Middle frontal gyrus (tissue), 1 donor: ENCODE results near the gene RAB3C.

ENCODE experiments used
- DNase-seq: peaks from one replicate; pipeline ENCODE4 v3.0.0-alpha.2; 2015; ENCODE audit warnings: low spot score; ENCODE audit errors: extremely low spot score

Gene RAB3C

DNA sequence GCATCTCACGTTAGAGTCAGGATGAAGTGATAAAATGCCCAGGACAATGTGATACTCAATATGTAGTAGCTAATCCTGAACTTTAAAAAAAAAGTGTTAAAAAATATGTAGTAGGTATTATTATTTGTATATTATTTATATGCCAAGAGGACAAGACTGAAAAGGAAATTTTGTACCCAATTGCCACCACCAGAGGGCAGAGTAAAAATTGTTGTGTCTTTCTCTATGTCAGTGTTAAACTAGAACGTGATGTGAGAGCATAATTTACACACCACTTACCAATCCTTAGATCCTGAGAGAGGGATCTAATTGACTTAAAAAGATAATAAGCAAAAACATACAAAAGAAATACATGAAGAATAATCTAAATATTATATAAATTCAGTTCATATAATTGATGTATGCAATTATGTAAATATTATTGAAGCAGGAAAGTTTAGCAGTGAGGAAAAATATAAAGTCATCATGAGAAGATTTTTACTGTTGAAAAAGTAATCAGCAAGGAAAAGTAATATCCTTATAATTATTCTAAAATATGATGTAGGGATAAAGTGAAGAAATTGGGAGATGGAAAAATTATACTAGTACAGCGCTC is 288.9 kb downstream of the RAB3C start:
- DNase-seq = no peak

DNA sequence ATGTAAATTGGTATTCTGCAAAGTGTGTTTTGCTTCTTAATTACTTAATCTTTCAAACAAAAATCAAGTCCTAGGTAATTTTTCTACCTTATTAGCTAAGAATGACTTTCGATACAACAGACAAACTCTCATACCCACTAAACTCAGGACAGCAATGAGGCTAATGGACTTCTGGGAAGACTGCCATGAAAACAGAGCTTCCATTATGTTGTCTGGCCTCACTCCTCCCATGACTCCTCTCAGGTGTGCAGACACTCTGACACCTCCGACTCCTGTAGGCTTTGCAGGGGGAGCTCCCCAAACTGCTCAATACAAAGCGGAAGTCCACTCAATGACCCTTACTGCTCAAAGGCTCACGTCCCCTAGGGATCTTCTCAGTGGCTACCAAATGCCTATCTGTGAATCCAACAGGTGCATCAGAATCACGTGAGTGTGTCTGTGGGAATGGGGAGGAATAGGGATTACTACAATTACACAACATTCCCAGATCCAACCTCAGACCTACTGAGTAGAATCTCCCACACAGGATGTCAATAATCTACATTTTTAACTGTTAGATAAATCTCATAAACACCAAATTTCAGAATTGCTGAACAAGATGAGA is 289.9 kb downstream of the RAB3C start:
- DNase-seq = no peak

DNA sequence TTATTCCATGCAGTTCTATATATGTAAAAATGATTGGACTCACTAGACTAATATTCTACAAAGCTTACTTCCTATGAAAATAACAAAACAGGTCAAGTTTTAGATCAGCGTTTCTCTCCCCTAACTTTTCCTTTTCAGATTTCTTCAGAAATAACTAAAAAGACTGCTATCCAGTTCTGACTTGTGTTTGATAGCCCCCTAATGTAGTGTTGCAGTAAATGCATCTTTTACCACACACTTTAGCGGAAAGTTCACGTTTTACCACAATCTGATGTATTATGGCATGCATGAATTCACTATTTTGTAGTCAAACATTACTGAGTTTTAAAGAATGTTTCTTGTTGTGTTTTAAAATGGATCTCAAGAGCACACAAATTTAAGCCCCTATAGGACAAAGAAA is 292.7 kb downstream of the RAB3C start:
- DNase-seq = no peak

DNA sequence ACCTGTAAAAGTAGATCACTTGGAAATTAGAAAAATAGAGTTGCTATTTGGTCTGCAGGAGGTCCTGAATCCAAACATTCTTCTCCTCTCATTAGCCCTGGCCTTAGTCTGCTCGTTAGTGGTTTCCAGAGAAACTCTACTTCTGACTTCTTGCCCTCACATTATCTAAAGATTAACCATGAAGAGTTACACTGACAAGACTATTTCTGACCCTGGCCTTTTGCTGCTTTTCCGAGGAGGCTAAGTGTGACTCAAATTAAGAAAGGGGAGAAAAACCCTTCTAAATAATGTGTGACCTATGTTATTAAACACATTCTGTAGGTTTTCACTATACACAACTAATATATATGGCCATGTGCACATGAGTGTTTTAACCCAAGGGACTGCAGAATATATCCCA is 302.4 kb downstream of the RAB3C start:
- DNase-seq = no peak

DNA sequence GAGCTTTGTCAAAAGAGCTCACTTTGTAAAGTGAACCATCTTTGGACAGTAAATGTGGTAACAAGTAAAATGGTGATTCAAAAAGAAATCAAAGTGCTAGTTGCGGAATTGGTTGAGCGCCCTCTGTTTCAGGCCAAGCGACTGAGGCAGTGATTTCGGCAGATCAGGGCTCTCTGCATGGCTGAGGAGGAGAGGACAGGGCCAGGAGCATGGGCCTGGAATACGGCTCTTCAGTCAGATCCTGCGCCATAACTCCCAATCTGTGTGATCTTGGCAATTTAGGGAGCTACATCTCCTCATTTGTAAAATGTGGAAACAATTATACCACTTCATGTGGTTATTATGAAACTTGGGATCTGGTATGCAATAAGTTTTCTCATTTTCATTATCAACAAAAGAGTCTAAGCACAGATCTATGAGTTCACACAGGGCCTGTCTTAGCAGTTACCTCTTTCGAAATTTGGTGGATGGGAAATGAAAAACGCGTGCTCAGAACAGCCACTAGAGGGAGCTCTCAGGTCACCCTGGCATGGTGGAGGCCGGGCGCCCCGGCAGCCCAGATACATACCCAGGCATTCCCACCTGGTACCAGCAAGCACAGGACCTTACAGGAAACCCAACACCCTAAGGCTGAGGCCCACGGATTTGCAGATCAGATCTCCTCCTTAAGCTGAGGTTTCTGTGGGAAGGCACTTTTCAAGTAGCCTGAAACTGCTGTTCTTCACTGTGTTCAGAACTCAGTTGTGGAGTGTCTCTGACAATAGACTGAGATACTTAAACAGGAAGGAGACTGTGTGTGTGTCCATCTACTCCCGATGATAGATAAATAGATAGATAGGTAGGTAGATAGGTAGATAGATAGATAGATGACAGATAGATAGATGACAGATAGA is 303.7 kb downstream of the RAB3C start:
- DNase-seq = peak; percentile 47

DNA sequence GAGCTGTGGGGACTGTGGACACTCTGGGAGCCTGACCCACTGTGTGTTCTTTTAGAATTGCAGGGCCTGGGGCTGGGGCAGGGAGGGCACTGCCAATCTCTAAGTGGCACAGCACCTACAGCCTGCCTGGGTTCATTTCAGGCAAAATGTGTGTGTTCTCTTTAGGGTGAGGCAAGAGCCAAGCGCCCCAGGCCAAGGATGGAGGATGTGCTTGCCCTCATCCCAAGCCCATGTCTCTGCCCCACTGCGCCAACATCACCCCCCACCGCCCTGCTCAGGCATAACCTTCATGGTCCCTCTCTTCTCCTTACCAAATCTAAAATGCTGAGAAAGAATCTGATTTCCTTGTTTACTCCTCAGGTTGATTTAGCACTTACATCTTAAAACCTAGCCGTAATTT is 304.4 kb downstream of the RAB3C start:
- no peak for DNase-seq

DNA sequence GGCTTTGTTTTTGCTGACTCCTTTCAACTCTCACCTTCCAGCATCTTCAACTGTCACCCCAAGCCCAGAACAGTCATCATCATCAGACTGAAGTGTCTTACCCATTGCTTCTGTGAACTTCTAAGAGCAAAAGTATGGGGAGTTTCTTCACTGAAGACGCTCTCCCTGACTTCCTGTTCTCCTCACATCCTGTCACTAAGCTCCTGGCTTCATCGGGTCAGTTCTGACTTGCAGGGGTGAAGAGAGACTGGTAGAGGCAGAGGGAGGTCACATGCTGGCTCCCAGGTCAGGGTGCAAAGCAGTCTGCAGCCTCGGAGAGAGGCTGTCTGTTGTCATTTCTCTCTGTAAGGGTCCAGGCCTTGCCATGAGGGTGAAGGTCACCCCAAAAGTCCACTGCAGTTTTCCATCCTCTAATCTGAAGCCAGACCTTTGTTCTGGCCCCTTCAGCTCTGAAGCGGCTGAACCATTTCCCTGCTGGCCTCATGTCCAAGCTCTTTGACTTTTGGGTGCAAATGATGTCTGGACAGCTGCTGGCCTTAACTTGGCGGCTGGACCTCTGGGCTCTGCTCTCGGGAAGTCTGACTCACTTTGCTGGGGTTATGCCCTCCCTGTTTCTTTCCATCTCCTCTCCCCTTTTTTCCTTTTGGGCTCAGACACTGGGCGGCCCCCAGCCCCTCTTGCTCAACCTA is 305.0 kb downstream of the RAB3C start:
- no peak for DNase-seq

DNA sequence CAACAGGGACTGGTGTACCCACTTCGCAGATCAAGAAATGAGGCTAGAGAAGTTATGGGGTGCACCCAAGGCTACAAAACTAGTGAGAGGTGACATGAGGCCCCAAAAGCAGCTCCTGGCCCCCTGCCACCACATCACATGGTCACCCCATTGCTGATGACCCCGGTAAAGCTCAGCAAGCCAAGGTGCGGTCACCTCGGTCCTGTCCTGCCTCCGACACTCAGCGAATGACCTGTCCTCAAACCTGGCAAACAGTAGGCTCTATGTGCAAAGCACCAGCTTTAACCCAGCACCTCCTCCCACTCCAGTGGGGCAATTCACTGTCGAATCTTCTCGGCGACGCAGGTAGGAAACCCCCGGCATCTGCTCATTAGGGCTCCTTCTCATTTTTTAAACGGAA is 307.4 kb downstream of the RAB3C start:
- no peak for DNase-seq

DNA sequence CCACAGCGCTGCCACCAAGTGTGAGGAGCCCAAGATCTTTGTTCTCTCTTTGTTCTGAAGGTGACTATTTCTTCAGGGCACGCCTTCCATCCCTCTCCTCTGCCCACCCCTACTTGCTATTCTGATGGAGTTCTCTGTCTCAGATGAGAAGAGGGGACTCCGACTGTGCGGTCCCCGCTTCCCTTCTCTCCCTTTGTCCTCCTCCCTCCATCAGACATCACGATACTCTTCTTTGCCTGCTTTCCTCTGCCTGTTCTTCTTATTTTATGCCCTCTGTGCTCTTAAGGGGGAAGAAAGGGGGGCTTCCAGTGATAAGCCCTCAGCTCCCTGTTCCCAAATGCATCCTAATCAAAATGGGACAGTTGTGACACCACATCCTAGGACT is 307.8 kb downstream of the RAB3C start:
- no peak for DNase-seq

DNA sequence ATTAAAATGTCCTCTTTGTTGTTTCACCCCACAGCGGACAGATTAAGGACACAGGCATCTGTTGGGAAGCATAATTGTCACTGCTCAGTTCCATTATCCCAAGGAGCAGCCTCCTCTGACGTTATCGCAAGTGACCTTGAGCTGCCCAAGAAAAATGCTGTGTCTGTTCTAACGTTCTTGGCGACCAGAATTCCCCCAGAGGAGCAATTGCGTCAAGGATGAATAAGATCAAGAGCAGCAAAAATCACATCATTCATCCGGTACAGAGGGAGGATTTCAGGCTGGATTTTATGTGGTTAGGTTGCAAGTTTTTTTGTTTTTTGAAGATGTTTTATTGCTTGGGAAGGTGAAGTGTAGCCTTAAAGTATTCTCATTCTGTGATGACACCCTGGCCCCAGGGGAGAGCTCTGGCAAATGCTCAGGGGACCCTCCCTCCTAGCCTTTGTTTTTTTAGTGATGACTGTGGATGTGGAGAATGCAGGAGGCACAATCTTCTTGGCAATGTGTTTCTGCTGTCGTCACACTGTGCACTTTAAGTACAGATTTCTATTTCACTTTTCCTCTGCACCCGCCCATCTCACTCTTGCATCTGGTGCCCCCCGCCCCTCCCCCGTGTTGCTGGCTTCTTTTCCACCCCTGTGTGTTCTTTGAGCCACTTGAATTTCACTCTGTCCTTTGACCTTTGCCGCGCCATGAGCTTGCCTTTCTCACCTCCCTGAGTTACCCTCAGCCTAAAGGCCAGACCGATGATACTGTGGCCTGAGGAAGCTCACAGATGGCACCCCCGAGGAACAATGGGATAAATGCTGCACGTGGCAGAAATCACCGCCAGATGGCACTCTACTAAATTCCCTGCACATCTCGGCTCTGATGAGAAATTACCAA is 308.5 kb downstream of the RAB3C start:
- DNase-seq = peak; percentile 72

DNA sequence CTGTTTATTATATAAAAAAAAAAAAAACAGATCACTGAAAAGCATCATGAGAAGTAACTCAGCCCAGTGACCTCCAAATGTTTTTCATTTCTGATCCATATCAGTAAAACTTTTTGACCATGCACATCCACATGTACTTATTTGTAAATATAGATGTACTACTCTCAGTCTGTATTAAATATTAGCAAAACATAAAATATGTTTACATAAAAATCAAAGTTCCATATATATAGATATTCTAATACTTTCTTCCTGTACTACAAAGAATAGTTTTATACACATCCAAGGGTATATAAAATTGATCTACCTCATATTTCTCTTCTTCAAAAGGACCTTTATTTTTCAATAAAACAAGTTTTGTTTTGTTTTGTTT is 309.1 kb downstream of the RAB3C start:
- no peak for DNase-seq

DNA sequence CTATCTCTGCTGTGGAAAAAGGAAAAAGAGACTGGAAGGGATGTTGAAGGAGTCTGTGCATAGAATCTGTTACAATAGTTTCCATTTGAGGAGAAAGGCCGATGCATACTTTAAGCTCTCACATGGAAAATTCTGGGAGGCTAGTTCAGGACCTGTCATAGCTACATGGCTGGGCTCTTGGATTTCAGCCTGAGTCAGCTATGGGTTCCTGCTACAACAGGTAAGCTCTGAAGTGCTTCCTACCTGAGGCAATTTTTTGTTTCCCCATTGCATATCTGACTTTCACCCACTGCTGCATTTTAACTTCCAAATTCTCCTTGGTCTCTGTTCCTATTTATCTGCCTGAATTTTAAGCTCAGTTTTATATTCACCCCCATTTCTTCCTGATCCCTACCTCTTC is 310.7 kb downstream of the RAB3C start:
- no peak for DNase-seq

DNA sequence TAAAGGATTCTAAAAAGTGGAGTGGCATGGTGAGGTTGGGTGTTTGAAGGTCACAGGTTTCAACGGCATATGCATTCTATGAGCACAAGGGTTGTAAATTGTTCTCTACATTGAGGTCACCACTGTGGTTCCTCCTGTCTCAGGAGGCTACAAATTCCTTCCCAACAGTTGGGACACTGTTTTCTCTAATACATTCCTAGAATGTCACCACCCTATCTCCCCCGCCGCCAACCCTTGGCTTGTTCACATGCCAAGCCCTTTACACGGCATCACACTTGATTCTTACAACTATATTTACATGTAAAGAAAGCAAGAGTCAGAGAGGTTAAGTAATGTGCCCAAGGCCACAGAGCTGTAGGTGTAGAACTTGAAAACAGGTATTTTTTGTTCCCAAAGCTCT is 315.1 kb downstream of the RAB3C start:
- DNase-seq = no peak

DNA sequence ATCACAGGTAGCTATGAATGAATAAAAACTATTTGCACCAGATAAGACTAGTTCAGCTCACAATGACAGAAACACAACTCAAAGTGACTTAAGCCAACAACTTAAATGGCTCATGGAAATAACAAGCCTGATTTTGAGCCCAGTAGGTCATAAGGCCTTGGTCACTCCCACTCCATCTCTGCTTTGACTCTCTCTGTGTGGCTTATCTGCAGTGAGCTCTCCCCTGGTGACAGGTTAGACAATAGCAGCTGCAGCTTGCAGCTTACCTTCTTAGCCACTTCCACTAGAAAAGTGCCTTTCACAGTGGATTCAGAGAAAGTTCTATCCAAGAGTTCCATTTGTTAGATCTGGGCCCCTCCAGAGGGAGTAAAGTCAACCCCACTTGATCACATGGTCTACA is 315.7 kb downstream of the RAB3C start:
- no peak for DNase-seq

DNA sequence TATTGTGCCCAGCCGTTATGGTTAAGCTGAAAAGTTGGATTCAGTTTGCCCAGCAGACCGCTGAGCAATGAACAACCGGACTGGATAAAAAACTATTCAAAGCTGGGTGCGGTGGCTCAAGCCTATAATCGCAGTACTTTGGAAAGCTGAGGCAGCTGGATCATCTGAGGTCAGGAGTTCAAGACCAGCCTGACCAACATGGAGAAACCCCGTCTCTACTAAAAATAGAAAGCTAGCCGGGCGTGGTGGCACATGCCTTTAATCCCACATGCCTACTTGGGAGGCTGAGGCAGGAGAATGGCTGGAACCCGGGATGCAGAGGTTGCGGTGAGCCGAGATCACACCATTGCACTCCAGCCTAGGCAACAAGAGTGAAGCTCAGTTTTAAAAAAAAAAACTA is 318.4 kb downstream of the RAB3C start:
- DNase-seq = no peak

DNA sequence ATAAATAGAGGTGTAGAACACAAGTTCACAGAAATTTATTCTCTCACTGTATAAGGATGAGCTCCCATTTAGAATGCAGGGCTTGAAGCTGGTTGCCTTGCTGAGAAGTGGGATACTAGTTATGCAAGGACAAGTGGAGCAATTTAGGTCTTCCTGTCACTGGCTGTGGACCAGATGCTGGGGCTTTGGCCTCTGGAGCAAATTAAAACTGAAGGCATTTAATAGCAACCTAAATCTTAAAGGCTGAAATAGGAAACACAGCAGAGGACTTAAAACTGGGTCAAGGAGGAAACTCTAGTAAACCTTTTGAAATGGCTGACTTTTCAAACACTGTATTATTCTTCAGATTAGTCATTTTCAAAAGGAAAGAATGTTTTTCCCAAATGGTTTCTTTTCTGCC is 319.4 kb downstream of the RAB3C start:
- DNase-seq = no peak

DNA sequence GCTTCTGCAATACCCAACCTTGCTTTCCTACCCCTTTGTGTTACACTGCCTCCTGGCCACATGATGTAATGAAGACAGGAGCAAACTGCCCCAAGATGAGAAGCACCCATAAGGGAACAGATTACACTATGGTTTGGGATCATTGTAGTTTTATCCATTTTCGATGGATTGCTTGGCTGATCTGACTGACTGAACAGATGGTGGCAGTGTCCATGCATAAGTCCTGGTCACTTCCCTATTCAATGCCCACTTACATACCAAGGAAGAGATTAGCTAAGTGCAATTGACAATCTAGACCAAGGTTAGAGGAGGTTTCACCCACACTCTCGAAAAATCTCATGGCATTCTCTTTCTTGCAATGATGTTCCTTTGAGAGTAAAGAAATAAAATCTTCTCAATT is 319.9 kb downstream of the RAB3C start:
- no peak for DNase-seq

DNA sequence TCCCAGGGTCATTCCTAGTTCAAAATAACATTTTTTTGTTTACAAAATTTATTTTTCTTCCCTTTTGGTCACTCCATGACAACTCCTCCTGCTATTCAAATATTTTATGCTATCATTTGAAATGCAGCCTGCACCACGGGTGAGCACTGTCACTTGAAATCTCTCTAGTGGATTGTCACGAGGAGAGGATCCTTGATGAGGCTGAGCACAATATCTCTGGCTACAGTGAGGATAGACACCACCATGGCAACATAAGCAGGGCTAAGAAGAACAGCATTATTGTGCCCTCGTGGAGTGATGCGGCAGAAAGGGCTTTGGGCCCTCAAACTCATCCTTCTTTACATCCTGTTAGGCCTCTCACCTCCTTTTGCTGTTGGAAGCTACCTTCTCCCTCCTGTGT is 321.9 kb downstream of the RAB3C start:
- no peak for DNase-seq

DNA sequence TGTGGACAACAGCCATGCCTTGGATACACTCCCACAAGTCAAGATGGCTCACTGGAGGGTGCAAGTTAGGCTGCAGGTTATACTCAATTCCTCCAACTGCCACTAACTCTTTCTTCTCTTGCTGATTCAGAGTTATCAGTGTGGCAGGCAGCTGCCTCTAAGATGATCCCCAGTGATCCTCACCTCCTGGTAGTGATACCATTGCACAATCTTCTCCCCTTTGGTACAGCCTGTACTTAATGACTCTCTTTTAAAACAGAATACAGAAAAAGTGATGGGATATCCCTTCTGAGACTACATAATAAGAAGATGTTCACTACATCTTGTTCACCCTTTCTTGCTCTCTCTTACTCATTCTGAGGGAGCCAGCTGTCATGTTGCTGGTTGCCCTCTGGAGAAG is 323.1 kb downstream of the RAB3C start:
- no peak for DNase-seq
